PFSK-1 (cell line): ENCODE results near the gene TAF4.

Source experiments
- FOXP2 ChIP-seq: optimal IDR thresholded peaks from 2 replicates; pipeline ENCODE3; 2011; ENCODE audit warnings: borderline replicate concordance, control low read depth, inconsistent platforms; ENCODE audit not compliant: insufficient read depth; ENCODE audit errors: extremely low read length, extremely low read depth
- POLR2AphosphoS5 ChIP-seq: IDR thresholded peaks from 2 replicates; pipeline ENCODE4 v1.6.1; 2012; ENCODE audit warnings: low read depth, mild to moderate bottlenecking, control low read depth, low read length, moderate library complexity
- REST ChIP-seq, 2 experiments: IDR thresholded peaks; 2 replicates each; pipeline versions ENCODE4 v1.6.1 to v1.8.0; 2011 to 2012; ENCODE audit warnings: low read depth in 2 of 2, low read length in 2 of 2, control low read depth in 1 of 2, inconsistent platforms in 1 of 2, mild to moderate bottlenecking in 1 of 2, moderate library complexity in 1 of 2; ENCODE audit not compliant: insufficient read depth in 1 of 2
- SIN3A ChIP-seq: IDR thresholded peaks from 2 replicates; pipeline ENCODE4 v1.6.1; 2012; ENCODE audit warnings: mild to moderate bottlenecking, low read length, moderate library complexity, borderline replicate concordance; ENCODE audit not compliant: insufficient read depth
- TAF1 ChIP-seq: IDR thresholded peaks from 2 replicates; pipeline ENCODE4 v1.6.1; 2012; ENCODE audit warnings: low read length, control low read depth, borderline replicate concordance; ENCODE audit not compliant: insufficient read depth

DNA sequence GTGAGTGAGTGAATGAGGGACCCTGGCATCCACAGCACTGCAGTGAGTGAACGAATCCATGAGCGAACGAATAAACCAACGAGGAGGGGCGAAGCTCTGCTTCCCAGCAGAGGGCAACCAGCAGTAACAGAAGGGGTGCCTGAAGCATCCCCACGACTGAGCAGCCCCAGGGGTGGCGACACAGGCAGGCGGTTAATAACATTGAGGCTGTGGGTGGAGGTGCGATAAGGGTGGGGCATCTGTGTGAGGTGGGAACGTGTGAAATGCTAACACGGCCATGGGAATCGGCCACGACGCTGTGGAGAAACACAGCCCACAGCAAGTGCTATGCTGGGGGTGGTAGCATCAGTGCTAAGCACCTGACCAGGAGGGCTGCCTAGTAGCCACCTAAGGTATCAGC, 75.9 kb downstream of the TAF4 start:
- TF ChIP-seq POLR2AphosphoS5 (no peak), TAF1 (no peak), FOXP2 (no peak), REST (IDR thresholded peaks at IDR 0.05; ENCODE audit: insufficient read depth in 1 of 2, low read depth in 2 of 2, low read length in 2 of 2) (no peak), SIN3A (no peak)
